Fibroblast of lung (primary cell): Measurements from ENCODE around the gene HABP4. TPM values are rescaled to one million over a fixed set of nuclear protein-coding genes. Genes with fewer than 3 reads are reported as not detected.

Experiments used
- DNase-seq, 2 donors: peaks; one replicate each; pipeline versions ENCODE4 v3.0.0 to v3.0.0-alpha.2; 2010; ENCODE audit warnings: low read depth in 2 of 2
- H2AFZ ChIP-seq: 2 replicates; pipeline ENCODE4 v1.5.1; 2012; ENCODE audit warnings: low read length, control low read depth, inconsistent platforms
- H3K27ac ChIP-seq: 2 replicates; pipeline ENCODE4 v1.5.1; 2011; ENCODE audit warnings: low read length, control low read depth; ENCODE audit not compliant: insufficient read depth
- H3K27me3 ChIP-seq: 2 replicates; pipeline ENCODE4 v1.5.1; 2011; ENCODE audit warnings: mild to moderate bottlenecking, low read length; ENCODE audit not compliant: control insufficient read depth, insufficient read depth
- H3K36me3 ChIP-seq: 2 replicates; pipeline ENCODE4 v1.5.1; 2011; ENCODE audit warnings: low read length; ENCODE audit not compliant: control insufficient read depth, insufficient read depth
- H3K4me1 ChIP-seq: 2 replicates; pipeline ENCODE4 v1.5.1; 2011; ENCODE audit warnings: low read length; ENCODE audit not compliant: control insufficient read depth, insufficient read depth; ENCODE audit errors: extremely low read depth
- H3K4me2 ChIP-seq: 2 replicates; pipeline ENCODE4 v1.5.1; 2011; ENCODE audit warnings: low read length, control low read depth; ENCODE audit not compliant: insufficient read depth; ENCODE audit errors: extremely low read depth
- H3K4me3 ChIP-seq, 4 experiments: fragments of 200-600 bp in 1 of 4; sonication (generic) in 1 of 4; replicated peaks in 1 of 4; 2 replicates each; pipeline ENCODE4 v1.5.1; 2011 to 2016; ENCODE audit warnings: low read length in 4 of 4, low read depth in 3 of 4, mild to moderate bottlenecking in 3 of 4, control low read depth in 2 of 4, inconsistent platforms in 1 of 4, mixed read lengths in 1 of 4; ENCODE audit not compliant: insufficient read depth in 1 of 4; ENCODE audit errors: control extremely low read depth in 1 of 4
- H3K79me2 ChIP-seq: 2 replicates; pipeline ENCODE4 v1.5.1; 2012; ENCODE audit warnings: mild to moderate bottlenecking, low read length, inconsistent platforms; ENCODE audit not compliant: control insufficient read depth, insufficient read depth
- H3K9ac ChIP-seq: 2 replicates; pipeline ENCODE4 v1.5.1; 2011; ENCODE audit warnings: mild to moderate bottlenecking, low read length, control low read depth; ENCODE audit not compliant: insufficient read depth
- H3K9me3 ChIP-seq: 2 replicates; pipeline ENCODE4 v1.5.1; 2012; ENCODE audit warnings: low read depth, low read length; ENCODE audit not compliant: control insufficient read depth, insufficient read depth
- H4K20me1 ChIP-seq: 2 replicates; pipeline ENCODE4 v1.5.1; 2011; ENCODE audit warnings: low read length; ENCODE audit not compliant: control insufficient read depth, insufficient read depth; ENCODE audit errors: extremely low read depth
- EZH2 ChIP-seq: IDR thresholded peaks from 2 replicates; pipeline ENCODE4 v1.5.1; 2012; ENCODE audit warnings: low read length, control low read depth, mild to moderate bottlenecking; ENCODE audit errors: missing control alignments
- polyA plus RNA-seq, 2 donors: library from polyadenylated mRNA; depleted of rRNA in 1 of 2; stranded (reverse) in 1 of 2; unstranded in 1 of 2; fragments of >200 nt; gene quantifications; 2 replicates each; pipeline ENCODE4 v1.2.1, GENCODE V29; 2011 to 2012; ENCODE audit warnings: missing spikeins in 1 of 2
- total RNA-seq: library from RNA; depleted of rRNA; stranded (reverse); fragments of >200 nt; gene quantifications from 2 replicates; pipeline ENCODE4 v1.2.1, GENCODE V29; 2014
- TF ChIP-seq, protein P1 (sequence below), 2 donors: IDR thresholded peaks in 1 of 2; conservative IDR thresholded peaks in 1 of 2; 1 replicate in 1 of 2; 2 replicates in 1 of 2; pipeline ENCODE4 v1.5.1; 2011 to 2012; ENCODE audit warnings: low read length in 2 of 2, control low read depth in 1 of 2, inconsistent platforms in 1 of 2, low read depth in 1 of 2, mild to moderate bottlenecking in 1 of 2

HABP4 gene
- total and polyA plus RNA-seq, 2 donors (not counting 1 experiment from before 2014, with no cell fraction given), result 28.7 to 31.4 TPM

DNA sequence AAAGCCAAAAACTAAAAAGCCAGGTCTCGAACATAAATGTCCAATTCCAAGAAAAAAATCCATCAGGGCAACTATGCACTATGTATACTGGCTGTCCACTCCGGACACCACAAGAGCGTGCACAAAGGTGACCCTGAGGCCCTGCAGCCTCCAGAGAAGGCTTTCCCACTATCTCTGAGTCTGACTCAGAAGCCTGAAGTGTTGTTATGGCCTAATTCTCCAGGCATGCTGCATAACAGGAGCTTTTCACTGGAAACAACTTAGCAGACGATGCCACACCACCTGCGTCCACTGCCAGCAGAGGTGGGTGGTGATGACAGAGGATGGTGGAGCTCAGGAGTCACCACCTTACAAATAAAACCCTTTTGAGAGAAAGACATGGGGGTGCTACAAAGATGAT lies 63.7 kb downstream of the HABP4 start:
- Histone ChIP-seq H3K4me3 (no peak overlapping the region), H3K4me2 (peak overlapping the region; percentile 37), H3K4me1 (peaks cover 26% of the 10 kb centered on the region), H3K27ac (peak overlapping the region; percentile 84), H3K36me3 (peaks cover 1% of the 10 kb centered on the region), H3K9ac (peak overlapping the region; percentile 27), H4K20me1 (no peaks in the 10 kb centered on the region), H3K27me3 (no peaks in the 10 kb centered on the region), H3K9me3 (no peaks in the 10 kb centered on the region), H2AFZ (no peak overlapping the region), H3K79me2 (no peaks in the 10 kb centered on the region)
- DNase-seq, result peak; percentile 51 to 93
- TF ChIP-seq, protein P1, sequence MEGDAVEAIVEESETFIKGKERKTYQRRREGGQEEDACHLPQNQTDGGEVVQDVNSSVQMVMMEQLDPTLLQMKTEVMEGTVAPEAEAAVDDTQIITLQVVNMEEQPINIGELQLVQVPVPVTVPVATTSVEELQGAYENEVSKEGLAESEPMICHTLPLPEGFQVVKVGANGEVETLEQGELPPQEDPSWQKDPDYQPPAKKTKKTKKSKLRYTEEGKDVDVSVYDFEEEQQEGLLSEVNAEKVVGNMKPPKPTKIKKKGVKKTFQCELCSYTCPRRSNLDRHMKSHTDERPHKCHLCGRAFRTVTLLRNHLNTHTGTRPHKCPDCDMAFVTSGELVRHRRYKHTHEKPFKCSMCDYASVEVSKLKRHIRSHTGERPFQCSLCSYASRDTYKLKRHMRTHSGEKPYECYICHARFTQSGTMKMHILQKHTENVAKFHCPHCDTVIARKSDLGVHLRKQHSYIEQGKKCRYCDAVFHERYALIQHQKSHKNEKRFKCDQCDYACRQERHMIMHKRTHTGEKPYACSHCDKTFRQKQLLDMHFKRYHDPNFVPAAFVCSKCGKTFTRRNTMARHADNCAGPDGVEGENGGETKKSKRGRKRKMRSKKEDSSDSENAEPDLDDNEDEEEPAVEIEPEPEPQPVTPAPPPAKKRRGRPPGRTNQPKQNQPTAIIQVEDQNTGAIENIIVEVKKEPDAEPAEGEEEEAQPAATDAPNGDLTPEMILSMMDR (conservative IDR thresholded peaks at IDR 0.05 in 1 of 2, IDR thresholded peaks at IDR 0.05 in 1 of 2; ENCODE audit: low read depth in 1 of 2, low read length in 2 of 2), result no peak
- no peak for TF ChIP-seq EZH2

GRCh38 chr9:96514108-96514799 lies 64.3 kb downstream of the HABP4 start:
- Histone ChIP-seq H3K9me3 (no peaks in the 10 kb centered on the region), H4K20me1 (no peaks in the 10 kb centered on the region), H2AFZ (no peak overlapping the region), H3K9ac (no peak overlapping the region), H3K27me3 (no peaks in the 10 kb centered on the region), H3K4me3 (peak overlapping the region in 1 of 4 experiments; percentile 11), H3K36me3 (peaks cover 1% of the 10 kb centered on the region), H3K4me1 (peaks cover 26% of the 10 kb centered on the region), H3K79me2 (no peaks in the 10 kb centered on the region), H3K27ac (peak overlapping the region; percentile 84), H3K4me2 (peak overlapping the region; percentile 61)
- DNase-seq, result peak; percentile 85 to 87
- no peak for TF ChIP-seq EZH2
- TF ChIP-seq, protein P1 (conservative IDR thresholded peaks at IDR 0.05 in 1 of 2, IDR thresholded peaks at IDR 0.05 in 1 of 2; ENCODE audit: low read depth in 1 of 2, low read length in 2 of 2), result no peak

- H3K9ac ChIP-seq, result peak overlapping the region; percentile 21
- peak overlapping the region; percentile 84 for H3K27ac ChIP-seq
- H3K4me3 ChIP-seq, result peak overlapping the region in 1 of 4 experiments; percentile 11
- H3K27me3 ChIP-seq, result no peaks in the 10 kb centered on the region
- H3K79me2 ChIP-seq, result no peaks in the 10 kb centered on the region
- no peak overlapping the region for H2AFZ ChIP-seq
- peaks cover 1% of the 10 kb centered on the region for H3K36me3 ChIP-seq
- H3K4me2 ChIP-seq, result peak overlapping the region; percentile 61
- DNase-seq, result peak in 1 of 2 donors; percentile 56
- H3K9me3 ChIP-seq, result no peaks in the 10 kb centered on the region
- TF ChIP-seq EZH2, result no peak
- TF ChIP-seq, protein P1 (conservative IDR thresholded peaks at IDR 0.05 in 1 of 2, IDR thresholded peaks at IDR 0.05 in 1 of 2; ENCODE audit: low read depth in 1 of 2, low read length in 2 of 2), result no peak
- H3K4me1 ChIP-seq, result peaks cover 26% of the 10 kb centered on the region
- no peaks in the 10 kb centered on the region for H4K20me1 ChIP-seq
Observed at GRCh38 chr9:96514800-96515158, 64.8 kb downstream of the HABP4 start.
